Gastroesophageal sphincter (tissue), 3 donors: ENCODE results near the gene STIMATE.

Experiments
- EP300 ChIP-seq: sonication (generic); formaldehyde crosslinking; IDR thresholded peaks from one replicate; pipeline ENCODE4 v1.6.1; 2017; ENCODE audit warnings: antibody characterized with exemption, mild to moderate bottlenecking
- POLR2A ChIP-seq, 2 donors: fragments of 450-650 bp; IDR thresholded peaks; one replicate each; pipeline ENCODE4 v1.6.1; 2017; ENCODE audit warnings: antibody characterized with exemption in 2 of 2, mild to moderate bottlenecking in 2 of 2, moderate library complexity in 1 of 2
- TF ChIP-seq, protein P1 (sequence below), 4 experiments: fragments of 200-600 bp in 2 of 4; fragments of 450-650 bp in 2 of 4; sonication (generic) in 1 of 4; IDR thresholded peaks; one replicate each; pipeline ENCODE4 v1.5.1; 2017 to 2019; ENCODE audit warnings: antibody characterized with exemption in 4 of 4, mild to moderate bottlenecking in 2 of 4, moderate library complexity in 2 of 4

DNA sequence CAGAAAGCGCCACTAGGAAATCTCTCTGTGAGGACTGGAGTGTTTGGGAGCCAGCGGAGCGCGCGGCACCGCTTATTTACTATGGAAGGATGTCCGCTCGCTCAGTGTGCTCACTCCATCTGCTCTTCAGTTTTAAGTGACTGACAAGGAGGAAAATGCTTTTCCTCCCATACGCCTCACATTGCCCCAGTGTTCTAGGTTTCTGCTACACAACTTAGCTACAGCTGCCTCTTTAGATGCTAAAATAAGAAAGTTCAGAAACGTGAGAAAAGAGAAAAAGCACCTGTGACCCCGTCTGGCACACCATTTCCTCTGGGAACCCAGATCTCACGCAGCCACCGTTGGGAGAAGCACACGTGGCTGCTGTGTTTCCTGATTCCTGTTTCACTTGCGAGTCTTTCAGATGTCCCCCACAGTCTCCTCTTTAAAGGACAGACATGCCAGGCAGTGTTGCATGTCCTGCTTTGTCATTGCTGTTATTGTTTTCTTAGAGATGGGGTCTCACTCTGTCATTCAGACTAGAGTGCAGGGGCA lies 50.8 kb downstream of the STIMATE start:
- TF ChIP-seq POLR2A (IDR thresholded peaks at IDR 0.05) (no peak), EP300 (no peak)
- TF ChIP-seq, protein P1, sequence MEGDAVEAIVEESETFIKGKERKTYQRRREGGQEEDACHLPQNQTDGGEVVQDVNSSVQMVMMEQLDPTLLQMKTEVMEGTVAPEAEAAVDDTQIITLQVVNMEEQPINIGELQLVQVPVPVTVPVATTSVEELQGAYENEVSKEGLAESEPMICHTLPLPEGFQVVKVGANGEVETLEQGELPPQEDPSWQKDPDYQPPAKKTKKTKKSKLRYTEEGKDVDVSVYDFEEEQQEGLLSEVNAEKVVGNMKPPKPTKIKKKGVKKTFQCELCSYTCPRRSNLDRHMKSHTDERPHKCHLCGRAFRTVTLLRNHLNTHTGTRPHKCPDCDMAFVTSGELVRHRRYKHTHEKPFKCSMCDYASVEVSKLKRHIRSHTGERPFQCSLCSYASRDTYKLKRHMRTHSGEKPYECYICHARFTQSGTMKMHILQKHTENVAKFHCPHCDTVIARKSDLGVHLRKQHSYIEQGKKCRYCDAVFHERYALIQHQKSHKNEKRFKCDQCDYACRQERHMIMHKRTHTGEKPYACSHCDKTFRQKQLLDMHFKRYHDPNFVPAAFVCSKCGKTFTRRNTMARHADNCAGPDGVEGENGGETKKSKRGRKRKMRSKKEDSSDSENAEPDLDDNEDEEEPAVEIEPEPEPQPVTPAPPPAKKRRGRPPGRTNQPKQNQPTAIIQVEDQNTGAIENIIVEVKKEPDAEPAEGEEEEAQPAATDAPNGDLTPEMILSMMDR (IDR thresholded peaks at IDR 0.05): no peak
